CD4-positive, alpha-beta T cell (primary cell): ENCODE measurements around the gene WDFY2. TPM values are rescaled to one million over a fixed set of nuclear protein-coding genes. Genes with fewer than 3 reads are reported as not detected.

Experiments used
- ATAC-seq: fragments of 200-7000 bp; cut with Tn5 transposase; one replicate; pipeline ENCODE4 v1.10.0; 2022; ENCODE audit warnings: mild to moderate bottlenecking; ENCODE audit not compliant: poor library complexity
- CTCF ChIA-PET: fragments of 350-600 bp; sonication (Branson Sonifier 250); formaldehyde crosslinking; loops from one replicate; lab custom pipeline; 2021; ENCODE audit warnings: antibody characterized with exemption, inconsistent platforms; lab: Charles Lee
- POLR2A ChIA-PET: fragments of 350-600 bp; sonication (Branson Sonifier 250); formaldehyde crosslinking; loops from one replicate; lab custom pipeline; 2021; ENCODE audit warnings: antibody characterized with exemption, inconsistent platforms; lab: Charles Lee
- DNase-seq, 14 experiments: peaks; one replicate each; pipeline ENCODE4 v3.0.0-alpha.2; 2013 to 2020; ENCODE audit warnings: mixed read lengths in 2 of 14
- H3K27ac ChIP-seq, 2 donors: one replicate each; pipeline versions ENCODE4 v1.5.1 to v1.7.0; 2013; ENCODE audit warnings: low read length in 2 of 2, low read depth in 1 of 2, mild to moderate bottlenecking in 1 of 2
- H3K27me3 ChIP-seq, 2 experiments: 1 replicate in 1 of 2; 2 replicates in 1 of 2; pipeline versions ENCODE4 v1.6.1 to v1.7.0; 2013; ENCODE audit warnings: low read length in 2 of 2, control low read depth in 1 of 2, mild to moderate bottlenecking in 1 of 2, moderate library complexity in 1 of 2; ENCODE audit not compliant: insufficient read depth in 2 of 2, control insufficient read depth in 1 of 2
- H3K36me3 ChIP-seq: one replicate; pipeline ENCODE4 v1.6.1; 2013; ENCODE audit warnings: low read length, control low read depth; ENCODE audit not compliant: insufficient read depth
- H3K4me1 ChIP-seq: one replicate; pipeline ENCODE4 v1.6.1; 2013; ENCODE audit warnings: low read length, control low read depth; ENCODE audit not compliant: insufficient read depth
- H3K4me3 ChIP-seq: one replicate; pipeline ENCODE4 v1.5.1; 2013; ENCODE audit warnings: mild to moderate bottlenecking, low read length, moderate library complexity
- H3K9me3 ChIP-seq, 2 experiments: 1 replicate in 1 of 2; 2 replicates in 1 of 2; pipeline versions ENCODE4 v1.6.1 to v1.7.0; 2013; ENCODE audit warnings: low read length in 2 of 2, mild to moderate bottlenecking in 2 of 2, control low read depth in 1 of 2, moderate library complexity in 1 of 2; ENCODE audit not compliant: control insufficient read depth in 1 of 2, insufficient read depth in 1 of 2
- H3K27ac Mint-ChIP-seq: one replicate; pipeline ENCODE4 v1.8.0; 2020; ENCODE audit warnings: mixed read lengths
- H3K27me3 Mint-ChIP-seq: one replicate; pipeline ENCODE4 v1.8.0; 2021; ENCODE audit warnings: mixed read lengths
- H3K36me3 Mint-ChIP-seq: one replicate; pipeline ENCODE4 v1.8.0; 2021; ENCODE audit warnings: low read depth, mixed read lengths
- H3K4me1 Mint-ChIP-seq: one replicate; pipeline ENCODE4 v1.8.0; 2021; ENCODE audit warnings: low read depth, mixed read lengths
- H3K4me3 Mint-ChIP-seq: one replicate; pipeline ENCODE4 v1.8.0; 2020; ENCODE audit warnings: mild to moderate bottlenecking, mixed read lengths
- H3K9me3 Mint-ChIP-seq: one replicate; pipeline ENCODE4 v1.8.0; 2020; ENCODE audit warnings: mixed read lengths
- intact Hi-C, 2 experiments: fragments of 100-400 bp; cut with DNase I in 1 of 2; cut with micrococcal nuclease in 1 of 2; formaldehyde crosslinking; loops; one replicate each; pipeline versions ENCODE4 v1.15.1 to v1.9.0; 2023 to 2025; cut with DNase I, micrococcal nuclease
- total RNA-seq, 174 experiments: library from RNA in 2 of 174; stranded (reverse) in 2 of 174; gene quantifications; one replicate each; pipeline ENCODE4 v1.2.3 and lab custom pipeline; 2021 to 2026
- TF ChIP-seq, protein P1 (sequence below): fragments of 200-600 bp; IDR thresholded peaks from one replicate; pipeline ENCODE4 v1.8.0; 2022; ENCODE audit warnings: antibody characterized with exemption, mild to moderate bottlenecking

Gene WDFY2
- total RNA-seq, 2 experiments from 2014 or later: 21.4 to 21.9 TPM

DNA sequence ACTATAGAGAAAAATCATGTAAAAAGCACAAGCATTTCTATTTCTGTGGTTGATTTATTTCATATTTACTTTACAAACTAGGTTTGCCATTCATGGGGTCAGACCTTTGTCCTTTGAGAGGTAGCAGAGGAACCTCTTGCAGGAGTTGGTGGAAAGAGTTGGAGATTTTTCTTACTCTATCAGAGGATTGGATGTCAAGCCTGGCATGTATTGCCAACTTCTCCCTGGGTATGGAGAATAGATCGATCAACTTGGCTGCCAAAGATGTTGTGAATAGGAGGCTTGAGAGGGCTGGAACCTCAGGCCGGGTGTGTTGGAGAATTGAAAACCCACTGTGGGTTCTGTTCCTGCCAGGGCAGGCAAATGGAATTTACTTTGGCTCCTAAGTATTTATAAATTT, 81.2 kb downstream of the WDFY2 start:
- Mint-ChIP-seq H3K9me3 (no peaks in the 10 kb centered on the region), H3K4me1 (peaks cover 49% of the 10 kb centered on the region), H3K27ac (no peak overlapping the region), H3K4me3 (no peak overlapping the region), H3K27me3 (no peaks in the 10 kb centered on the region), H3K36me3 (peaks cover 23% of the 10 kb centered on the region)
- ChIA-PET POLR2A (no interaction called here), CTCF (no interaction called here)
- TF ChIP-seq, protein P1, sequence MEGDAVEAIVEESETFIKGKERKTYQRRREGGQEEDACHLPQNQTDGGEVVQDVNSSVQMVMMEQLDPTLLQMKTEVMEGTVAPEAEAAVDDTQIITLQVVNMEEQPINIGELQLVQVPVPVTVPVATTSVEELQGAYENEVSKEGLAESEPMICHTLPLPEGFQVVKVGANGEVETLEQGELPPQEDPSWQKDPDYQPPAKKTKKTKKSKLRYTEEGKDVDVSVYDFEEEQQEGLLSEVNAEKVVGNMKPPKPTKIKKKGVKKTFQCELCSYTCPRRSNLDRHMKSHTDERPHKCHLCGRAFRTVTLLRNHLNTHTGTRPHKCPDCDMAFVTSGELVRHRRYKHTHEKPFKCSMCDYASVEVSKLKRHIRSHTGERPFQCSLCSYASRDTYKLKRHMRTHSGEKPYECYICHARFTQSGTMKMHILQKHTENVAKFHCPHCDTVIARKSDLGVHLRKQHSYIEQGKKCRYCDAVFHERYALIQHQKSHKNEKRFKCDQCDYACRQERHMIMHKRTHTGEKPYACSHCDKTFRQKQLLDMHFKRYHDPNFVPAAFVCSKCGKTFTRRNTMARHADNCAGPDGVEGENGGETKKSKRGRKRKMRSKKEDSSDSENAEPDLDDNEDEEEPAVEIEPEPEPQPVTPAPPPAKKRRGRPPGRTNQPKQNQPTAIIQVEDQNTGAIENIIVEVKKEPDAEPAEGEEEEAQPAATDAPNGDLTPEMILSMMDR: no peak
- H3K9me3 ChIP-seq: no peaks in the 10 kb centered on the region
- ATAC-seq: no peak
- H3K36me3 ChIP-seq: no peaks in the 10 kb centered on the region
- no peaks in the 10 kb centered on the region for H3K4me1 ChIP-seq
- intact Hi-C loops: no loop called here
- H3K4me3 ChIP-seq: no peak overlapping the region
- no peak for DNase-seq
- no peaks in the 10 kb centered on the region for H3K27me3 ChIP-seq
- H3K27ac ChIP-seq: no peak overlapping the region

DNA sequence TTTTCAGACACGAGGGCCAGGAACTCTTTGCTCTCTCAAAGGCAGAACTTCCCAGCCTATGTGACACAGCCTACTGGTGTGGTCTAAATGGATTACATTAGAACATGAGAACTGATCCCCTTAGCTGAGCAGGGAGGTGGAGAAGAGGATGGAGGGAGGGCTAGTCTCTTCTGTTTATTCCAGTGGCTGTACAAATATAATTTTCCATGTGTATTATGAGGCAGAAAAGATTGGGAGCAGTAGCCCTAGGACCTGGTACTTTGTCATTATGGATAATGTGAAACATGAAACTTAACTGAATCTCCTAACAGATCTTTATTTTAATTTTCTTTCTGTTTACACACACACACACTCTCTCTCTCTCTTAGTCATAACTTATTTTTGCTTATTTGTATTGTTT, 82.1 kb downstream of the WDFY2 start:
- TF ChIP-seq, protein P1: no peak
- Histone ChIP-seq H3K27me3 (no peaks in the 10 kb centered on the region), H3K9me3 (no peaks in the 10 kb centered on the region), H3K4me3 (no peak overlapping the region), H3K36me3 (no peaks in the 10 kb centered on the region), H3K27ac (no peak overlapping the region), H3K4me1 (no peaks in the 10 kb centered on the region)
- H3K4me3 Mint-ChIP-seq: no peak overlapping the region
- no peak overlapping the region for H3K27ac Mint-ChIP-seq
- H3K9me3 Mint-ChIP-seq: no peaks in the 10 kb centered on the region
- ChIA-PET POLR2A (no interaction called here), CTCF (no interaction called here)
- no peak for ATAC-seq
- H3K36me3 Mint-ChIP-seq: peaks cover 18% of the 10 kb centered on the region
- H3K4me1 Mint-ChIP-seq: peaks cover 49% of the 10 kb centered on the region
- H3K27me3 Mint-ChIP-seq: no peaks in the 10 kb centered on the region
- no peak for DNase-seq
- intact Hi-C loops: no loop called here

DNA sequence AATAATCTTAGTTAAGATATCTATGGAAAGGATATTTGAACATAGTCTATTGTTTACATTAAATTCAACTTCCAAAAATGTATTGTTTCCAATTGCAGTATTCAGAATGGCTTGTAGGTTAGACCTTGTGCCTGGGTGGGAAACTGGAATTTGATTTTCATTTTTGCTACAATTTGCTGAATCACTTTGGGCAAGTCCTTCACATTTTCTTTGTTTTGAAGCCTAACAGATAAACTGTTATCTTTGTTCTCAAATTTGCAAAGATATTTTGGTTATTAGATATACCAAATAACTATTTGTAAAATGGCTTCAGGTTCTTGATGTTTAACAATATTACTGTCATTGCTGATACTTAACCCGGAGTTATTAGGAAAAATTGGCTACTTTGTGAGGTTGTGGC, 82.6 kb downstream of the WDFY2 start:
- no peak overlapping the region for H3K27ac ChIP-seq
- no peak for DNase-seq
- intact Hi-C loops: no loop called here
- H3K27me3 ChIP-seq: no peaks in the 10 kb centered on the region
- H3K4me3 Mint-ChIP-seq: no peak overlapping the region
- H3K4me3 ChIP-seq: no peak overlapping the region
- no peaks in the 10 kb centered on the region for H3K36me3 ChIP-seq
- ChIA-PET CTCF (no interaction called here), POLR2A (no interaction called here)
- no peaks in the 10 kb centered on the region for H3K9me3 ChIP-seq
- TF ChIP-seq, protein P1: no peak
- H3K27ac Mint-ChIP-seq: no peak overlapping the region
- H3K4me1 Mint-ChIP-seq: peaks cover 49% of the 10 kb centered on the region
- H3K9me3 Mint-ChIP-seq: no peaks in the 10 kb centered on the region
- no peak for ATAC-seq
- no peaks in the 10 kb centered on the region for H3K27me3 Mint-ChIP-seq
- peaks cover 18% of the 10 kb centered on the region for H3K36me3 Mint-ChIP-seq
- H3K4me1 ChIP-seq: no peaks in the 10 kb centered on the region
